ENCODE data around the gene TFF3. TPM values are rescaled to one million over a fixed set of nuclear protein-coding genes. Genes with fewer than 3 reads are reported as not detected.

TFF3 gene
- polyA plus RNA-seq, 1 donor from 2014 or later, result not detected

- Histone ChIP-seq H3K36me3 (ENCODE audit: insufficient read depth, low read length) (no peaks in the 10 kb centered on the region), H3K9ac (ENCODE audit: low read length) (no peak overlapping the region), H3K79me2 (replicated peaks; ENCODE audit: insufficient read depth, low read length) (no peaks in the 10 kb centered on the region)
Measured at GRCh38 chr21:42279888-42280287, 35.3 kb downstream of the TFF3 start.

GRCh38 chr21:42279341-42279871, 35.8 kb downstream of the TFF3 start:
- H3K4me2 ChIP-seq (ENCODE audit: low read length), result no peak overlapping the region
- H4K20me1 ChIP-seq (ENCODE audit: insufficient read depth), result no peaks in the 10 kb centered on the region
- H2AFZ ChIP-seq (ENCODE audit: low read depth, low read length), result no peak overlapping the region
- H3K9ac ChIP-seq (ENCODE audit: low read length), result no peak overlapping the region
- H3K9me3 ChIP-seq (ENCODE audit: low read length), result no peaks in the 10 kb centered on the region
- H3K9me2 ChIP-seq (ENCODE audit: insufficient read depth, low read length), result no peaks in the 10 kb centered on the region
- TF ChIP-seq POLR2AphosphoS5 (IDR thresholded peaks at IDR 0.05) (no peak), RAD21 (conservative IDR thresholded peaks at IDR 0.05) (no peak), TAF1 (IDR thresholded peaks at IDR 0.05; ENCODE audit: low read depth) (no peak), EZH2 (IDR thresholded peaks at IDR 0.05; ENCODE audit: borderline replicate concordance, insufficient read depth, low read length, poor library complexity, severe bottlenecking) (no peak)
- H3K79me2 ChIP-seq (replicated peaks; ENCODE audit: insufficient read depth, low read length), result no peaks in the 10 kb centered on the region
- no peaks in the 10 kb centered on the region for H3F3A ChIP-seq (ENCODE audit: insufficient read depth, low read length, poor library complexity, severe bottlenecking)
- no peaks in the 10 kb centered on the region for H3K36me3 ChIP-seq (ENCODE audit: insufficient read depth, low read length)
- no peaks in the 10 kb centered on the region for H3K27me3 ChIP-seq (ENCODE audit: insufficient read depth, low read depth, low read length)
- no peak overlapping the region for H3K4me3 ChIP-seq (ENCODE audit: low read length)
- H3K27ac ChIP-seq (ENCODE audit: low read length), result no peak overlapping the region

More at GRCh38 chr21:42279888-42280287, 35.3 kb downstream of the TFF3 start:
- Histone ChIP-seq H3K27ac (ENCODE audit: low read length) (no peak overlapping the region), H3K27me3 (ENCODE audit: insufficient read depth, low read depth, low read length) (no peaks in the 10 kb centered on the region), H3K4me3 (ENCODE audit: low read length) (no peak overlapping the region), H3K9me3 (ENCODE audit: low read length) (no peaks in the 10 kb centered on the region), H3K9me2 (ENCODE audit: insufficient read depth, low read length) (no peaks in the 10 kb centered on the region), H4K20me1 (ENCODE audit: insufficient read depth) (no peaks in the 10 kb centered on the region), H3K4me2 (ENCODE audit: low read length) (no peak overlapping the region), H3F3A (ENCODE audit: insufficient read depth, low read length, poor library complexity, severe bottlenecking) (no peaks in the 10 kb centered on the region), H2AFZ (ENCODE audit: low read depth, low read length) (no peak overlapping the region)
- TF ChIP-seq EP300 (conservative IDR thresholded peaks at IDR 0.05; ENCODE audit: poor library complexity, severe bottlenecking) (no peak), SMC3 (conservative IDR thresholded peaks at IDR 0.05; ENCODE audit: poor library complexity) (no peak), REST (IDR thresholded peaks at IDR 0.05; ENCODE audit: borderline replicate concordance) (no peak), POLR2AphosphoS5 (IDR thresholded peaks at IDR 0.05) (no peak), EZH2 (IDR thresholded peaks at IDR 0.05; ENCODE audit: borderline replicate concordance, insufficient read depth, low read length, poor library complexity, severe bottlenecking) (no peak), CTCF (IDR thresholded peaks at IDR 0.05; ENCODE audit: poor library complexity, severe bottlenecking) (no peak), TAF1 (IDR thresholded peaks at IDR 0.05; ENCODE audit: low read depth) (no peak), MXI1 (conservative IDR thresholded peaks at IDR 0.05; ENCODE audit: poor library complexity, severe bottlenecking) (no peak), RAD21 (conservative IDR thresholded peaks at IDR 0.05) (no peak)

All from neural cell (in vitro differentiated cells).